ENCODE data around the gene WNT9B.

- TF ChIP-seq CTCF (IDR thresholded peaks at IDR 0.05; ENCODE audit: insufficient read depth, low read length, poor library complexity, severe bottlenecking) = no peak
- TF ChIP-seq EZH2phosphoT487 (conservative IDR thresholded peaks at IDR 0.05; ENCODE audit: low read length) = no peak
Observed at GRCh38 chr17:46817901-46818209, 33.5 kb upstream of the WNT9B start.
